A673 (cell line): ENCODE measurements around the gene KLHL13.

Experiments used
- EZH2 ChIP-seq: fragments of 200-600 bp; sonication (generic); IDR thresholded peaks from 2 replicates; pipeline ENCODE4 v1.6.1; 2017; ENCODE audit warnings: borderline replicate concordance, low read depth, mild to moderate bottlenecking, mixed read lengths, antibody characterized with exemption, low read length; ENCODE audit not compliant: poor library complexity, severe bottlenecking
- TF ChIP-seq, protein P1 (sequence below): fragments of 300-800, 200-600 bp; sonication (generic); conservative IDR thresholded peaks from 2 replicates; pipeline ENCODE4 v1.5.1; 2017; ENCODE audit warnings: low read depth, mild to moderate bottlenecking, antibody characterized with exemption, low read length, moderate library complexity, mixed read lengths

DNA sequence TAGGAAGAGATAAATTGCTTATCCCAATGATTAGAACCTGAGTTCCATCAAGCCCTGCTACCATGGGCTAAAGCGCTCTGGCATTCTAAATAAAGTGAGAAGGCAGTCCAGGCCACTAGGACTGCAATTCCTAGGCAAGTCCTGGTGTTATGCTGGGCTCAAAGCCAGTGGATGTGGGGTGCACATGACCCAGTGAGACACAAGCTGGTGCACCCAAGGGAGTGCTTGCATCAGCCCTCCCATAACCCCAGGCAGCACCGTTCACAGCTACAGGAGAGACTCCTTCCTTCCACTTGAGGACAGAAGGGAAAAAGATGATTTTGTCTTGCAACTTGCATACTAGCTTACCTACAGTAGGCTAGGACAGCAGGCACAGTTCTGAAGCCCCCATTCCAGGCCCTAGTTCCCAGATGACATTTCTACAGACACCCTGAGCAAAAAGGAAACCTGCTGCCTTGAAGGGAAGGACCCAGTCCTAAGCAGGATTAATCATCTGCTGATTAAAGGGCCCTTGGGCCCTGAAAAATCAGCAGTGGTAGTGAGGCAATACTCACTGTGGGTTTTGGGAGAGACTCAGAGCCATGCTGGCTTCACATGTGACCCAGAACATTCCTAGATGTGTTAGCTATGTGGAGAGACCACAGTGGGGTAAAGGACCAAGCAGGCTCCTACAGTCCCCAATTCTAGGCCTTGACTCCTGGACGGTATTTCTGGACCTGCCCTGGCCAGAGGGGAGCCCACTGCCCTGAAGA, 77.8 kb downstream of the KLHL13 start:
- TF ChIP-seq, protein P1, sequence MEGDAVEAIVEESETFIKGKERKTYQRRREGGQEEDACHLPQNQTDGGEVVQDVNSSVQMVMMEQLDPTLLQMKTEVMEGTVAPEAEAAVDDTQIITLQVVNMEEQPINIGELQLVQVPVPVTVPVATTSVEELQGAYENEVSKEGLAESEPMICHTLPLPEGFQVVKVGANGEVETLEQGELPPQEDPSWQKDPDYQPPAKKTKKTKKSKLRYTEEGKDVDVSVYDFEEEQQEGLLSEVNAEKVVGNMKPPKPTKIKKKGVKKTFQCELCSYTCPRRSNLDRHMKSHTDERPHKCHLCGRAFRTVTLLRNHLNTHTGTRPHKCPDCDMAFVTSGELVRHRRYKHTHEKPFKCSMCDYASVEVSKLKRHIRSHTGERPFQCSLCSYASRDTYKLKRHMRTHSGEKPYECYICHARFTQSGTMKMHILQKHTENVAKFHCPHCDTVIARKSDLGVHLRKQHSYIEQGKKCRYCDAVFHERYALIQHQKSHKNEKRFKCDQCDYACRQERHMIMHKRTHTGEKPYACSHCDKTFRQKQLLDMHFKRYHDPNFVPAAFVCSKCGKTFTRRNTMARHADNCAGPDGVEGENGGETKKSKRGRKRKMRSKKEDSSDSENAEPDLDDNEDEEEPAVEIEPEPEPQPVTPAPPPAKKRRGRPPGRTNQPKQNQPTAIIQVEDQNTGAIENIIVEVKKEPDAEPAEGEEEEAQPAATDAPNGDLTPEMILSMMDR = no peak
- no peak for TF ChIP-seq EZH2
